Heart left ventricle (tissue), 16 donors: ENCODE data around the gene PDK2. TPM values are rescaled to one million over a fixed set of nuclear protein-coding genes. Genes with fewer than 3 reads are reported as not detected.
A peak's percentile ranks its signal among the peaks of the same experiment; 100 is the strongest.

ENCODE experiments used
- ATAC-seq, 4 donors: fragments of 200-7000 bp; cut with Tn5 transposase; one replicate each; pipeline ENCODE4 v1.9.1; 2020 to 2022; ENCODE audit warnings: moderate library complexity in 4 of 4, mild to moderate bottlenecking in 3 of 4, moderate number of reproducible peaks in 1 of 4
- DNase-seq, 5 donors: peaks; one replicate each; pipeline ENCODE4 v3.0.0-alpha.2; 2020
- H3K27ac ChIP-seq, 12 donors: fragments of 200-600 bp; sonication (generic) in 4 of 12; one replicate each; pipeline versions ENCODE4 v1.5.0 to v1.8.0; 2016 to 2022; ENCODE audit warnings: mild to moderate bottlenecking in 2 of 12
- H3K27me3 ChIP-seq, 9 donors: fragments of 200-600 bp; sonication (generic) in 2 of 9; one replicate each; pipeline versions ENCODE4 v1.5.1 to v1.8.0; 2016 to 2022; ENCODE audit warnings: mild to moderate bottlenecking in 3 of 9
- H3K36me3 ChIP-seq, 9 donors: fragments of 200-600 bp; sonication (generic) in 2 of 9; one replicate each; pipeline versions ENCODE4 v1.5.0 to v1.8.0; 2018 to 2022; ENCODE audit warnings: mild to moderate bottlenecking in 2 of 9
- H3K4me1 ChIP-seq, 12 donors: fragments of 200-600 bp; sonication (generic) in 4 of 12; one replicate each; pipeline versions ENCODE4 v1.5.0 to v1.8.0; 2016 to 2022; ENCODE audit warnings: mild to moderate bottlenecking in 3 of 12
- H3K4me3 ChIP-seq, 12 donors: fragments of 200-600 bp; sonication (generic) in 4 of 12; one replicate each; pipeline versions ENCODE4 v1.5.0 to v1.8.0; 2017 to 2022; ENCODE audit warnings: mild to moderate bottlenecking in 9 of 12, moderate library complexity in 4 of 12
- H3K9me3 ChIP-seq, 12 donors: fragments of 200-600 bp; sonication (generic) in 4 of 12; one replicate each; pipeline versions ENCODE4 v1.5.0 to v1.8.0; 2016 to 2022; ENCODE audit warnings: mild to moderate bottlenecking in 1 of 12
- POLR2A ChIP-seq, 2 donors: fragments of 450-650 bp; IDR thresholded peaks; one replicate each; pipeline ENCODE4 v1.6.1; 2017; ENCODE audit warnings: antibody characterized with exemption in 2 of 2, mild to moderate bottlenecking in 2 of 2, moderate library complexity in 2 of 2
- WGBS, 4 donors: extraction: QIAGEN DNeasy Blood & Tissue Kit in 2 of 4; methylation state at CpG; one replicate each; pipeline versions ENCODE4 v1.1.5 to v1.1.7; 2013 to 2018; 5-methylcytosine and 5-hydroxymethylcytosine counted together
- intact Hi-C, 10 donors: fragments of 100-400 bp; cut with DNase I; formaldehyde crosslinking; loops; one replicate each; pipeline versions ENCODE4 v1.11.1 to v1.14.2; 2022
- polyA plus RNA-seq, 2 donors: library from polyadenylated mRNA; stranded (reverse); fragments of 200-250 nt; gene quantifications; one replicate each; pipeline ENCODE4 v1.2.3, GENCODE V29; 2013
- total RNA-seq, 9 donors: library from RNA; depleted of rRNA in 2 of 9; stranded (reverse); fragments of >200 nt in 2 of 9; fragmentation: NEBNext Ultra II Directional in 3 of 9; extraction: Animal tissue kit (Norgen Biotek cat#: 25700) in 3 of 9; gene quantifications; one replicate each; pipeline versions ENCODE4 v1.1.0 to v1.2.4, GENCODE V29; 2016 to 2023
- TF ChIP-seq, protein P1 (sequence below), 12 donors: fragments of 200-600 bp; sonication (generic) in 4 of 12; IDR thresholded peaks; one replicate each; pipeline versions ENCODE4 v1.5.0 to v1.8.0; 2018 to 2022; ENCODE audit warnings: antibody characterized with exemption in 12 of 12, mild to moderate bottlenecking in 5 of 12
- donor health status: ischemic (EF 13 %, LVEDD 7.1; RV severe dilation, severe dysfunction).
- donor health status: healthy with polysubstance abuse.
- donor health status: DM: no; HTN: yes; CAD: no.
- donor health status: DM: no; HTN: no; CAD: no.
- donor health status: ischemic (EF 25% LVEDD 6.9; RV normal size, moderate dysfunction).
- donor health status: ischemic (EF 25% LVEDD 5.7; RV mildly dilated, moderate dysfunction).
- donor health status: healthy.
- donor health status: DM: yes; HTN: yes; CAD: no.
- donor health status: ischemic (EF 35%, LVEDD 5.7; RV mildly dilated, moderate dysfunction).
- donor health status: nonischemic (EF 11% LVEDD 7.7; RV severe dilation, severe dysfunction).
- donor health status: DM: yes; HTN: yes; CAD: no.
- donor health status: PGD.
- donor health status: ischemic (EF 29% LVEDD 5.4; RV normal size, mild dysfunction).
- donor health status: nonischemic (EF 23%, LVEDD 6.1; RV moderate dilation, normal function).

PDK2 gene
- total and polyA plus RNA-seq, 11 donors = 125 to 490 (median 187) TPM

GRCh38 chr17:50072925-50073324 is 22.2 kb upstream of the PDK2 start:
- ATAC-seq = no peak
- Histone ChIP-seq H3K36me3 (peaks cover 0 to 92% (median 74%) of the 10 kb centered on the region in 9 donors), H3K27me3 (no peaks in the 10 kb centered on the region), H3K4me3 (no peak overlapping the region), H3K27ac (no peak overlapping the region), H3K9me3 (no peaks in the 10 kb centered on the region), H3K4me1 (peaks cover 0 to under 1% (median 0%) of the 10 kb centered on the region in 12 donors)
- no peak for DNase-seq
- intact Hi-C loops = loop anchor here in 3 of 10 donors (5.0 to 10.0 kb wide), 3 partner anchors 41 to 208 kb away; no protein-coding TSS in a partner anchor
- WGBS, 4 donors = 91 to 98% (median 94%) methylated on average over 1 of the region's 1 CpG
- TF ChIP-seq, protein P1, sequence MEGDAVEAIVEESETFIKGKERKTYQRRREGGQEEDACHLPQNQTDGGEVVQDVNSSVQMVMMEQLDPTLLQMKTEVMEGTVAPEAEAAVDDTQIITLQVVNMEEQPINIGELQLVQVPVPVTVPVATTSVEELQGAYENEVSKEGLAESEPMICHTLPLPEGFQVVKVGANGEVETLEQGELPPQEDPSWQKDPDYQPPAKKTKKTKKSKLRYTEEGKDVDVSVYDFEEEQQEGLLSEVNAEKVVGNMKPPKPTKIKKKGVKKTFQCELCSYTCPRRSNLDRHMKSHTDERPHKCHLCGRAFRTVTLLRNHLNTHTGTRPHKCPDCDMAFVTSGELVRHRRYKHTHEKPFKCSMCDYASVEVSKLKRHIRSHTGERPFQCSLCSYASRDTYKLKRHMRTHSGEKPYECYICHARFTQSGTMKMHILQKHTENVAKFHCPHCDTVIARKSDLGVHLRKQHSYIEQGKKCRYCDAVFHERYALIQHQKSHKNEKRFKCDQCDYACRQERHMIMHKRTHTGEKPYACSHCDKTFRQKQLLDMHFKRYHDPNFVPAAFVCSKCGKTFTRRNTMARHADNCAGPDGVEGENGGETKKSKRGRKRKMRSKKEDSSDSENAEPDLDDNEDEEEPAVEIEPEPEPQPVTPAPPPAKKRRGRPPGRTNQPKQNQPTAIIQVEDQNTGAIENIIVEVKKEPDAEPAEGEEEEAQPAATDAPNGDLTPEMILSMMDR (IDR thresholded peaks at IDR 0.05) = no peak
- no peak for TF ChIP-seq POLR2A (IDR thresholded peaks at IDR 0.05)

DNA sequence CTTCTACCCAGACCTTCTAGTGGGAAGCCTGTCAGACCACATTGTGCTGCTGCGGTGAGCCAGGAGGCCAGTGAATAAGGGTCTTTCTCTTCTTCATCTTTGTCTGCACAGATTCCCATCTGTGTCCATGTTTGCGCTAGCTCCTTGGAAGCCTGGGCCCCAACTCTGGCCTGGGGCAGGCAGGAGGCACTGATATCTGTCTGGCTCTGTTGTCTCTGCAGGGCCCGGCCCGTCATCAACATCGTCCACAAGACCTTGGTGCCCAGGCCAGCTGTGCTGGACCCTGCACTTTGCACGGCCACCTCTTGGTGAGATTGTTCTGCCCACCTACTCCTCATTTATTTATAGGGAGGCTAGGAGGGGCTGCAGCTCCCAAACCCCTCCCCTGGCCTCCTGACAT is 20.9 kb upstream of the PDK2 start:
- TF ChIP-seq, protein P1 (IDR thresholded peaks at IDR 0.05) = no peak
- TF ChIP-seq POLR2A (IDR thresholded peaks at IDR 0.05) = no peak
- no peaks in the 10 kb centered on the region for H3K27me3 ChIP-seq
- intact Hi-C loops = loop anchor here in 3 of 10 donors (5.0 to 10.0 kb wide), 3 partner anchors 42 to 209 kb away; no protein-coding TSS in a partner anchor
- H3K36me3 ChIP-seq = peaks cover 0 to 92% (median 78%) of the 10 kb centered on the region in 9 donors
- ATAC-seq (no peak), DNase-seq (peak in 1 of 5 donors; percentile 54)
- no peak overlapping the region for H3K4me3 ChIP-seq
- peaks cover 0 to 3% (median 0%) of the 10 kb centered on the region in 12 donors for H3K4me1 ChIP-seq
- WGBS, 4 donors = 92 to 97% (median 95%) methylated on average over 5 to 6 of the region's 6 CpGs
- H3K27ac ChIP-seq = no peak overlapping the region
- H3K9me3 ChIP-seq = no peaks in the 10 kb centered on the region

- no peaks in the 10 kb centered on the region for H3K9me3 ChIP-seq
These were observed 19.6 kb upstream of the PDK2 start for GRCh38 chr17:50075446-50076032.

DNA sequence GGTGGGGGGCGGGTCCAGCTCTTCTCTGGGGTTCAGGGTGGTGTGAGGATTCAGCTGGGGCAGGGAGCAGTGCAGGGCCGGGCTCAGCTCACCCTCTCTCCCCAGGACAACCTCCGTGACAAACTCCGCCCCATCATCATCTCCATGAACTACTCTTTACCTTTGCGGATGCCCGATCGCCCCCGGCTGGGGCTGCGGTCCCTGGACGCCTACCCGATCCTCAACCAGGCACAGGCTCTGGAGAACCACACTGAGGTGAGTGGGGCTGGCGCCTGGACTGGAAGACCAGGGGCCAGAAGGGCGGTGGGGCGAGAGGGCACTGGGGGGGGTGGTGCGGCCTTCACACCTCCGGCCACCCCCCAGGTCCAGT is 18.9 kb upstream of the PDK2 start:
- H3K36me3 ChIP-seq = peaks cover 0 to 85% (median 68%) of the 10 kb centered on the region in 9 donors
- H3K4me1 ChIP-seq = peaks cover 0 to 17% (median 1%) of the 10 kb centered on the region in 12 donors
- no peak overlapping the region for H3K4me3 ChIP-seq
- H3K27ac ChIP-seq = no peak overlapping the region
- no peaks in the 10 kb centered on the region for H3K9me3 ChIP-seq
- WGBS, 4 donors = 87 to 96% (median 92%) methylated on average over 11 to 16 of the region's 16 CpGs
- intact Hi-C loops = loop anchor here in 1 of 10 donors (10.0 kb wide), 1 partner anchor 211 kb away; no protein-coding TSS in a partner anchor
- TF ChIP-seq, protein P1 (IDR thresholded peaks at IDR 0.05) = no peak
- no peak for TF ChIP-seq POLR2A (IDR thresholded peaks at IDR 0.05)
- H3K27me3 ChIP-seq = no peaks in the 10 kb centered on the region
- ATAC-seq = no peak
- peak in 2 of 5 donors; percentile 25 to 33 for DNase-seq

More at GRCh38 chr17:50075446-50076032, 19.6 kb upstream of the PDK2 start:
- intact Hi-C loops = loop anchor here in 1 of 10 donors (10.0 kb wide), 1 partner anchor 211 kb away; no protein-coding TSS in a partner anchor
- Histone ChIP-seq H3K27me3 (no peaks in the 10 kb centered on the region), H3K4me1 (peaks cover 0 to 11% (median 0%) of the 10 kb centered on the region in 12 donors), H3K4me3 (no peak overlapping the region), H3K36me3 (peaks cover 0 to 90% (median 69%) of the 10 kb centered on the region in 9 donors), H3K27ac (no peak overlapping the region)
- WGBS, 4 donors = 93 to 96% (median 95%) methylated on average over 16 of the region's 16 CpGs
- TF ChIP-seq, protein P1 (IDR thresholded peaks at IDR 0.05) = no peak
- no peak for TF ChIP-seq POLR2A (IDR thresholded peaks at IDR 0.05)
- ATAC-seq (no peak), DNase-seq (peak in 1 of 5 donors; percentile 22)
